Right atrium auricular region (tissue), 2 donors: ENCODE measurements around the gene PADI1. TPM values are rescaled to one million over a fixed set of nuclear protein-coding genes. Genes with fewer than 3 reads are reported as not detected.

Experiments used
- DNase-seq: peaks from one replicate; pipeline ENCODE4 v3.0.0-alpha.2; 2019; ENCODE audit warnings: low spot score
- H3K27ac ChIP-seq, 2 donors: fragments of 200-600 bp; sonication (generic); 1 replicate in 1 of 2; 2 replicates in 1 of 2; pipeline ENCODE4 v1.5.1; 2016 to 2019
- H3K27me3 ChIP-seq, 2 donors: fragments of 200-600 bp; sonication (generic); one replicate each; pipeline versions ENCODE4 v1.5.1 to v1.6.0; 2017 to 2019
- H3K36me3 ChIP-seq: fragments of 200-600 bp; sonication (generic); one replicate; pipeline ENCODE4 v1.5.1; 2016
- H3K4me1 ChIP-seq, 2 donors: fragments of 200-600 bp; sonication (generic); one replicate each; pipeline versions ENCODE4 v1.5.1 to v1.6.0; 2017 to 2019
- H3K4me3 ChIP-seq, 2 donors: fragments of 200-600 bp; sonication (generic); 1 replicate in 1 of 2; 2 replicates in 1 of 2; pipeline ENCODE4 v1.5.1; 2017 to 2019; ENCODE audit warnings: mild to moderate bottlenecking in 1 of 2, moderate library complexity in 1 of 2
- H3K9me3 ChIP-seq, 2 donors: fragments of 200-600 bp; sonication (generic); one replicate each; pipeline ENCODE4 v1.5.1; 2019
- total RNA-seq, 2 donors: library from RNA; depleted of rRNA; stranded (reverse); fragments of >200 nt; gene quantifications; one replicate each; pipeline ENCODE4 v1.1.0, GENCODE V29; 2016
- TF ChIP-seq, protein P1 (sequence below), 2 donors: fragments of 200-600 bp; sonication (generic); IDR thresholded peaks; one replicate each; pipeline ENCODE4 v1.5.1; 2019; ENCODE audit warnings: antibody characterized with exemption in 2 of 2

Gene PADI1
- total RNA-seq, 2 donors from 2014 or later: not detected

DNA sequence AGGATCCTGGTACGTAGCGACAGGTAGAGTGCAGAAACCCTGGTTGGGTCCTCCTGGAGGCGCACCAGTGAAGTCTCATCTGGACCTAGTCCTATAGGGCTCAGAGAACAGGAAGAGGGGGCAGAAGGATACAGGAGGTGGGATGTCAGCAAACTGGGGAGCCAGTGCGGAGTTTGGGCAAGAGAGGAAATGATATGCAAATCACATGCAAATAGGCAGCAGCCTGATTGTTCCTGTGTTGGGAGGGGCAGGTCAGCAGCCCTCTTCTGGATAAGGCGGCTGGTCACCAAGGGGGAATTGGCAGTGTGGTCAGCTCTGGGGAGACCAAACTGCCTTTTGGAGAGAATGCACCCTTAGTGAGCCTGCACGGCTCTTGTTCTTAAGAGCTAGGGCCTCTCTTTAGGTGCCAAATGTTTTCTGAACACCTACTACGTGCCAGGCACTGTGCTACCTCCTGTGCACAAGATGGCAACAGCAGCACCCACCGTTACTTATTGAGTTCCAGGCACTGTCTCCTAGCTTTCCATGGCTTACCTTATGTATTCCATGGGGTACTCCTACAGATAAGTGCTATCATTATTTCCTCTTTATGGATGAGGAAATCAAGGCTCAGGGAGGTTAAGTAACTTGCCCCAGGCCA, 25.9 kb downstream of the PADI1 start:
- Histone ChIP-seq H3K27me3 (no peaks in the 10 kb centered on the region), H3K9me3 (no peaks in the 10 kb centered on the region), H3K27ac (no peak overlapping the region), H3K4me3 (no peak overlapping the region), H3K36me3 (no peaks in the 10 kb centered on the region), H3K4me1 (no peaks in the 10 kb centered on the region)
- no peak for DNase-seq
- TF ChIP-seq, protein P1, sequence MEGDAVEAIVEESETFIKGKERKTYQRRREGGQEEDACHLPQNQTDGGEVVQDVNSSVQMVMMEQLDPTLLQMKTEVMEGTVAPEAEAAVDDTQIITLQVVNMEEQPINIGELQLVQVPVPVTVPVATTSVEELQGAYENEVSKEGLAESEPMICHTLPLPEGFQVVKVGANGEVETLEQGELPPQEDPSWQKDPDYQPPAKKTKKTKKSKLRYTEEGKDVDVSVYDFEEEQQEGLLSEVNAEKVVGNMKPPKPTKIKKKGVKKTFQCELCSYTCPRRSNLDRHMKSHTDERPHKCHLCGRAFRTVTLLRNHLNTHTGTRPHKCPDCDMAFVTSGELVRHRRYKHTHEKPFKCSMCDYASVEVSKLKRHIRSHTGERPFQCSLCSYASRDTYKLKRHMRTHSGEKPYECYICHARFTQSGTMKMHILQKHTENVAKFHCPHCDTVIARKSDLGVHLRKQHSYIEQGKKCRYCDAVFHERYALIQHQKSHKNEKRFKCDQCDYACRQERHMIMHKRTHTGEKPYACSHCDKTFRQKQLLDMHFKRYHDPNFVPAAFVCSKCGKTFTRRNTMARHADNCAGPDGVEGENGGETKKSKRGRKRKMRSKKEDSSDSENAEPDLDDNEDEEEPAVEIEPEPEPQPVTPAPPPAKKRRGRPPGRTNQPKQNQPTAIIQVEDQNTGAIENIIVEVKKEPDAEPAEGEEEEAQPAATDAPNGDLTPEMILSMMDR (IDR thresholded peaks at IDR 0.05): no peak

DNA sequence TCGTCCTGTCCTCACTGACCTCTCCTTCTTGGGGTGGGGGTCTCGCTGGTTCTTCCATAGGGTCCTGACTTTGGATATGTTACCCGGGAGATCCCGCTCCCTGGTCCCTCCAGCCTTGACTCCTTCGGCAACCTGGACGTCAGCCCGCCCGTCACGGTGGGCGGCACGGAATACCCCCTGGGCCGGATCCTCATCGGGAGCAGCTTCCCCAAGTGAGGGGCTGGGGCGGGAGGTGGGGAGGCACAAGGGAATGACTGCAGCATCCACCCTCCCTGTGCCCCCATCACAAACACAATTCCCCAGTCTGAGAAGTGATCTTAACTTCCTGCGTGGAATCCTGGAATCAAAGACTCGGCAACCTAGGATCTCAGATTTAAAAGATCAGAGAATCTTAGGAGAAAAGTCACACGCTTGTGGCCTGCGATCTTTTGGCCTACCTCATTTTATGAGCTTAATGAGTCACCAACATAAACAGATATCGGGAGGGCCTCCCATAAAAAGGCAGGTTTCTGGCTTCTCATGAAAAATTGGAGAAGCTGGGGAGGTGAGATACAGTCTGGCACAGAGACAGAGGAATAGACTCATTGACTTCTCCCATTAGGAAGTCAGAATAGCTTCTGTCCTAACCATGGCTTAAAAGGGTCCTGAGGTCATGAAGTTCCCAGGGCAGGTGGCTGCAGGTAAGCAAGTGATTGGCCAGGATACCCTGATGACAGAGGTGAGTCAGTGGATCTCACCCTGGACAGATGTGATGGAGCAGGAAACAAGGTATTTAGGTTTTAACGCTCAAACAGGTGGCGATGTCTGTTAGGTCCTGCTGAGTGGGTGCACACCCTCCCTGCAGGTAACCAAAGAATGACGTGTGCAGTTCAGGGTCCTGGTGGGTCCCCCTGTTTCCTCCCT, 28.1 kb downstream of the PADI1 start:
- Histone ChIP-seq H3K36me3 (no peaks in the 10 kb centered on the region), H3K9me3 (no peaks in the 10 kb centered on the region), H3K27ac (no peak overlapping the region), H3K4me1 (no peaks in the 10 kb centered on the region), H3K4me3 (no peak overlapping the region), H3K27me3 (no peaks in the 10 kb centered on the region)
- TF ChIP-seq, protein P1 (IDR thresholded peaks at IDR 0.05): no peak
- DNase-seq: no peak

DNA sequence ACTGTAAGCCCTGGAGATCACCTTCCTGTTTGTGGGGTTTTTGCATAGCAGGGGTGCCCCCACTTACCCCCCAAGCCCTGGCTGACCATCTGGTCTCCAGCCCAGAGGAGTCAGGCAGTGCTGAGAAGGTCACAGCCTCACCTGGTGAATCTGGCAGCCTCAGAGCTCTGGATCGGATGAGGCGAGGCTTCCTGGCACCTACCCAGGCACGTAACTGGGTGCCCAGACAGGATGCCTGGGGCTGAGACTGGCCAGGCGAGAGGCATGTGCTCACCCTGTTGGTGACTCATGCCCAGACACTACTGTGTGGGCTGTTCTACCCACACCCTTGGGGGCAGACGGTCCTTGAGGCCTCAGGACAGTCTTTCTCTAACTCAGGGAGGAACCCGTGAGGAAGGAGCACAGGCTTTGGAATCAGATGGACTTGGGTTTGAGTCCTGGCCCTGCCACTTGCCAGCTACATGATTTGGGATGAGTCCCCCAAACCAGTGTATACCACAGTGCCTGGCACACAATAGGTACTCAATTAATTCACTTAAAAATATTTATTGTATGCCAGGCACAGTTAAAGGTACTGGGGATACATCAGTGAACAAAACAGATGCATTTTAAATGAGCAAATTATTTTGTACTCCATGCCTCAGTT, 28.9 kb downstream of the PADI1 start:
- DNase-seq: no peak
- no peaks in the 10 kb centered on the region for H3K36me3 ChIP-seq
- no peaks in the 10 kb centered on the region for H3K27me3 ChIP-seq
- no peaks in the 10 kb centered on the region for H3K4me1 ChIP-seq
- TF ChIP-seq, protein P1 (IDR thresholded peaks at IDR 0.05): no peak
- H3K4me3 ChIP-seq: no peak overlapping the region
- no peak overlapping the region for H3K27ac ChIP-seq
- H3K9me3 ChIP-seq: no peaks in the 10 kb centered on the region

DNA sequence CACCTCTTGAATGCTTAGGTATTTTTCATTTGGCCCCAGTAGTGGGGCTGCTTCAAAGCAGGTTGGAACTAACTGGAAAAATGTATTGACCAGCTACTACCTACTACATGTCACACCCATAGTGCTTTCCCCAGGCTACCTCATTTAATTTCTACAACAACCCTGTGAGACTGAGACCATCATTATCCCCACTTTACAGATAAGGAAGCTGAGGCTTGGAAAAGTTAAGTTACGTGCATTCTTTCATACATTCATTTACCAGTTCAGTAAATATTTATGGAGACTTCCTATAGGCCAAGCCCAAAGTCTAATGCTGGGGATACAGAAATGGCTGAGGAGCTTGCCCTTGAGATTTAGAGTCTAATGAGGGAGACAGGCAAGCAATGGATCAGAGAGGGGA, 29.5 kb downstream of the PADI1 start:
- no peaks in the 10 kb centered on the region for H3K4me1 ChIP-seq
- no peak overlapping the region for H3K27ac ChIP-seq
- no peak for DNase-seq
- no peaks in the 10 kb centered on the region for H3K36me3 ChIP-seq
- H3K4me3 ChIP-seq: no peak overlapping the region
- no peaks in the 10 kb centered on the region for H3K27me3 ChIP-seq
- no peaks in the 10 kb centered on the region for H3K9me3 ChIP-seq
- TF ChIP-seq, protein P1 (IDR thresholded peaks at IDR 0.05): no peak

DNA sequence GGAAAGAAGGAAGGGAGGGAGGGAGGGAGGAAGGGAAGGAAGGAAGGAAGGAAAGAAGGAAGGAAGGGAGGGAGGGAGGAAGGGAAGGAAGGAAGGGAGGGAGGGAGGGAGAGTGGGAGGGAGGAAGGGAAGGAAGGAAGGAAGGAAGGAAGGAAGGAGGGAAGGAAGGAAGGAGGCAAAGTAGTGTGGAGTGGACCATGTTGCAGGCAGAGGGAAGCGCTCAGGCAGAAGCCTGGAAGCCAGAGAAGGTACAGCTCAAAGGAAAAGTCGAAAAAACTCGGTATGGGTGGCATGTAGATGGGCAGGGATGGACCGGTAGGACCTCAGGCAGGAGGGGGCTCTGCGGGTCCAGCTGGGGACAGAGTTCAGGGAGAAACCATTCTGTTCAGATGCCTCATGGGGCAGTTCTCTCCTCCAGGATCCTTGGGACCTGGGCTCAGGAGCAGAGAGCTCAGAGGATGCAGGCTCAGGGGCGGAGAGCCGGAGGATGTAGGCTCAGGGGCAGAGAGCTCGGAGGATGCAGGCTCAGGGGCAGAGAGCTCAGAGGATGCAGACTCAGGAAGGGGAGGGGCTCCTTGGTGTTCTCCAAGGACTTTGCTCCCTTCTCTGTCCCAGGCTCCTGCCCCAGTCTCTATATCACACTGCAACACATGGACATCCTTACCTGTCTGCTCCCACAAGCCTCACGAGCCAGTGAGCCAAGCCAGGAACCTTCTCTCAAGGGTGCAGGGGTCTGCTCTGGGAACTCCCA, 30.4 kb downstream of the PADI1 start:
- Histone ChIP-seq H3K4me3 (no peak overlapping the region), H3K36me3 (no peaks in the 10 kb centered on the region), H3K27me3 (no peaks in the 10 kb centered on the region), H3K4me1 (no peaks in the 10 kb centered on the region), H3K9me3 (no peaks in the 10 kb centered on the region), H3K27ac (no peak overlapping the region)
- TF ChIP-seq, protein P1 (IDR thresholded peaks at IDR 0.05): no peak
- DNase-seq: no peak
